ENCODE measurements around the gene LMO3.
A peak's percentile ranks its signal among the peaks of the same experiment; 100 is the strongest.

Gene LMO3

GRCh38 chr12:16606117-16606200 is at the start of gene LMO3:
LMO3 (minus strand) TSS chr12:16606162; CDS start chr12:16600860, 5,302 bp downstream.
- H3K9ac ChIP-seq (ENCODE audit: low read depth, low read length), result no peak within 1 kb of the TSS
- no peaks in the 10 kb centered on the region for H3K9me3 ChIP-seq (ENCODE audit: control insufficient read depth, insufficient read depth, low read length)
- peak within 1 kb of the TSS; percentile 76 for H3K4me3 ChIP-seq (ENCODE audit: low read depth, low read length)
- peaks cover 70% of the 10 kb centered on the region for H3K27me3 ChIP-seq (ENCODE audit: control insufficient read depth, insufficient read depth, low read length)
- H3K4me1 ChIP-seq (ENCODE audit: control insufficient read depth, insufficient read depth, low read length), result peaks cover 32% of the 10 kb centered on the region
- H3K36me3 ChIP-seq (ENCODE audit: control insufficient read depth, insufficient read depth, low read length), result no peaks in the 10 kb centered on the region

GRCh38 chr12:16636435-16637055 is 30.6 kb upstream of the LMO3 start:
- Histone ChIP-seq H3K9ac (ENCODE audit: low read depth, low read length) (no peak overlapping the region), H3K4me3 (ENCODE audit: low read depth, low read length) (no peak overlapping the region), H3K9me3 (ENCODE audit: control insufficient read depth, insufficient read depth, low read length) (no peaks in the 10 kb centered on the region), H3K27me3 (ENCODE audit: control insufficient read depth, insufficient read depth, low read length) (no peaks in the 10 kb centered on the region), H3K36me3 (ENCODE audit: control insufficient read depth, insufficient read depth, low read length) (no peaks in the 10 kb centered on the region), H3K4me1 (ENCODE audit: control insufficient read depth, insufficient read depth, low read length) (no peaks in the 10 kb centered on the region)

- H3K4me1 ChIP-seq (ENCODE audit: control insufficient read depth, insufficient read depth, low read length), result no peaks in the 10 kb centered on the region
- no peaks in the 10 kb centered on the region for H3K36me3 ChIP-seq (ENCODE audit: control insufficient read depth, insufficient read depth, low read length)
- H3K27me3 ChIP-seq (ENCODE audit: control insufficient read depth, insufficient read depth, low read length), result no peaks in the 10 kb centered on the region
- H3K4me3 ChIP-seq (ENCODE audit: low read depth, low read length), result no peak overlapping the region
- H3K9ac ChIP-seq (ENCODE audit: low read depth, low read length), result no peak overlapping the region
- H3K9me3 ChIP-seq (ENCODE audit: control insufficient read depth, insufficient read depth, low read length), result no peaks in the 10 kb centered on the region
These were observed 28.8 kb upstream of the LMO3 start for GRCh38 chr12:16634786-16635185.

- H3K9ac ChIP-seq (ENCODE audit: low read depth, low read length), result no peak overlapping the region
- no peaks in the 10 kb centered on the region for H3K27me3 ChIP-seq (ENCODE audit: control insufficient read depth, insufficient read depth, low read length)
- H3K4me1 ChIP-seq (ENCODE audit: control insufficient read depth, insufficient read depth, low read length), result no peaks in the 10 kb centered on the region
- no peaks in the 10 kb centered on the region for H3K9me3 ChIP-seq (ENCODE audit: control insufficient read depth, insufficient read depth, low read length)
- no peak overlapping the region for H3K4me3 ChIP-seq (ENCODE audit: low read depth, low read length)
- no peaks in the 10 kb centered on the region for H3K36me3 ChIP-seq (ENCODE audit: control insufficient read depth, insufficient read depth, low read length)
These were observed 21.0 kb upstream of the LMO3 start for GRCh38 chr12:16626991-16627390.

- no peaks in the 10 kb centered on the region for H3K4me1 ChIP-seq (ENCODE audit: control insufficient read depth, insufficient read depth, low read length)
- no peaks in the 10 kb centered on the region for H3K9me3 ChIP-seq (ENCODE audit: control insufficient read depth, insufficient read depth, low read length)
- H3K4me3 ChIP-seq (ENCODE audit: low read depth, low read length), result no peak overlapping the region
- no peak overlapping the region for H3K9ac ChIP-seq (ENCODE audit: low read depth, low read length)
- H3K27me3 ChIP-seq (ENCODE audit: control insufficient read depth, insufficient read depth, low read length), result no peaks in the 10 kb centered on the region
- no peaks in the 10 kb centered on the region for H3K36me3 ChIP-seq (ENCODE audit: control insufficient read depth, insufficient read depth, low read length)
These were observed 16.4 kb upstream of the LMO3 start for GRCh38 chr12:16622338-16622737.

GRCh38 chr12:16619537-16619936 is 13.6 kb upstream of the LMO3 start:
- no peaks in the 10 kb centered on the region for H3K9me3 ChIP-seq (ENCODE audit: control insufficient read depth, insufficient read depth, low read length)
- H3K4me3 ChIP-seq (ENCODE audit: low read depth, low read length), result no peak overlapping the region
- no peaks in the 10 kb centered on the region for H3K4me1 ChIP-seq (ENCODE audit: control insufficient read depth, insufficient read depth, low read length)
- H3K27me3 ChIP-seq (ENCODE audit: control insufficient read depth, insufficient read depth, low read length), result no peaks in the 10 kb centered on the region
- no peak overlapping the region for H3K9ac ChIP-seq (ENCODE audit: low read depth, low read length)
- H3K36me3 ChIP-seq (ENCODE audit: control insufficient read depth, insufficient read depth, low read length), result no peaks in the 10 kb centered on the region

GRCh38 chr12:16618256-16618655 is 12.3 kb upstream of the LMO3 start:
- Histone ChIP-seq H3K36me3 (ENCODE audit: control insufficient read depth, insufficient read depth, low read length) (no peaks in the 10 kb centered on the region), H3K4me1 (ENCODE audit: control insufficient read depth, insufficient read depth, low read length) (no peaks in the 10 kb centered on the region), H3K4me3 (ENCODE audit: low read depth, low read length) (no peak overlapping the region), H3K27me3 (ENCODE audit: control insufficient read depth, insufficient read depth, low read length) (no peaks in the 10 kb centered on the region), H3K9ac (ENCODE audit: low read depth, low read length) (no peak overlapping the region), H3K9me3 (ENCODE audit: control insufficient read depth, insufficient read depth, low read length) (no peaks in the 10 kb centered on the region)

- no peaks in the 10 kb centered on the region for H3K9me3 ChIP-seq (ENCODE audit: control insufficient read depth, insufficient read depth, low read length)
- no peaks in the 10 kb centered on the region for H3K36me3 ChIP-seq (ENCODE audit: control insufficient read depth, insufficient read depth, low read length)
- H3K9ac ChIP-seq (ENCODE audit: low read depth, low read length), result no peak overlapping the region
- H3K4me3 ChIP-seq (ENCODE audit: low read depth, low read length), result no peak overlapping the region
- peaks cover 26% of the 10 kb centered on the region for H3K27me3 ChIP-seq (ENCODE audit: control insufficient read depth, insufficient read depth, low read length)
- H3K4me1 ChIP-seq (ENCODE audit: control insufficient read depth, insufficient read depth, low read length), result peaks cover 19% of the 10 kb centered on the region
These were observed 7.2 kb upstream of the LMO3 start for GRCh38 chr12:16613199-16613598.

- no peaks in the 10 kb centered on the region for H3K9me3 ChIP-seq (ENCODE audit: control insufficient read depth, insufficient read depth, low read length)
- no peak overlapping the region for H3K4me3 ChIP-seq (ENCODE audit: low read depth, low read length)
- peaks cover 23% of the 10 kb centered on the region for H3K4me1 ChIP-seq (ENCODE audit: control insufficient read depth, insufficient read depth, low read length)
These were observed 6.7 kb upstream of the LMO3 start for GRCh38 chr12:16612647-16613046.

GRCh38 chr12:16611146-16611545 is 5.2 kb upstream of the LMO3 start:
- Histone ChIP-seq H3K27me3 (ENCODE audit: control insufficient read depth, insufficient read depth, low read length) (peaks cover 45% of the 10 kb centered on the region), H3K4me1 (ENCODE audit: control insufficient read depth, insufficient read depth, low read length) (peaks cover 31% of the 10 kb centered on the region), H3K9me3 (ENCODE audit: control insufficient read depth, insufficient read depth, low read length) (no peaks in the 10 kb centered on the region), H3K4me3 (ENCODE audit: low read depth, low read length) (no peak overlapping the region), H3K9ac (ENCODE audit: low read depth, low read length) (no peak overlapping the region), H3K36me3 (ENCODE audit: control insufficient read depth, insufficient read depth, low read length) (no peaks in the 10 kb centered on the region)

More at GRCh38 chr12:16612647-16613046, 6.7 kb upstream of the LMO3 start:
- Histone ChIP-seq H3K36me3 (ENCODE audit: control insufficient read depth, insufficient read depth, low read length) (no peaks in the 10 kb centered on the region), H3K27me3 (ENCODE audit: control insufficient read depth, insufficient read depth, low read length) (peaks cover 31% of the 10 kb centered on the region), H3K9ac (ENCODE audit: low read depth, low read length) (no peak overlapping the region)

- Histone ChIP-seq H3K9me3 (ENCODE audit: control insufficient read depth, insufficient read depth, low read length) (no peaks in the 10 kb centered on the region), H3K4me3 (ENCODE audit: low read depth, low read length) (no peak overlapping the region), H3K9ac (ENCODE audit: low read depth, low read length) (no peak overlapping the region), H3K4me1 (ENCODE audit: control insufficient read depth, insufficient read depth, low read length) (peaks cover 31% of the 10 kb centered on the region), H3K36me3 (ENCODE audit: control insufficient read depth, insufficient read depth, low read length) (no peaks in the 10 kb centered on the region), H3K27me3 (ENCODE audit: control insufficient read depth, insufficient read depth, low read length) (peaks cover 49% of the 10 kb centered on the region)
These were observed 4.8 kb upstream of the LMO3 start for GRCh38 chr12:16610743-16611142.

- peaks cover 31% of the 10 kb centered on the region for H3K4me1 ChIP-seq (ENCODE audit: control insufficient read depth, insufficient read depth, low read length)
- no peaks in the 10 kb centered on the region for H3K9me3 ChIP-seq (ENCODE audit: control insufficient read depth, insufficient read depth, low read length)
- H3K27me3 ChIP-seq (ENCODE audit: control insufficient read depth, insufficient read depth, low read length), result peaks cover 54% of the 10 kb centered on the region
- peak overlapping the region; percentile 1 for H3K4me3 ChIP-seq (ENCODE audit: low read depth, low read length)
- H3K9ac ChIP-seq (ENCODE audit: low read depth, low read length), result no peak overlapping the region
- H3K36me3 ChIP-seq (ENCODE audit: control insufficient read depth, insufficient read depth, low read length), result no peaks in the 10 kb centered on the region
These were observed 4.1 kb upstream of the LMO3 start for GRCh38 chr12:16610001-16610585.
